ENCODE data around the gene MRPS31. TPM values are rescaled to one million over a fixed set of nuclear protein-coding genes. Genes with fewer than 3 reads are reported as not detected.

The MRPS31 gene
- total and polyA plus RNA-seq, 4 donors: 13.4 to 17.6 (median 16.0) TPM

- H3K27ac ChIP-seq (ENCODE audit: low read depth in 1 of 2, low read length in 2 of 2): no peak overlapping the region
- no peaks in the 10 kb centered on the region for H3K27me3 ChIP-seq (ENCODE audit: control insufficient read depth in 4 of 4, insufficient read depth in 4 of 4, low read length in 3 of 4)
- DNase-seq (ENCODE audit: low spot score): no peak
- peaks cover 18 to 57% (median 47%) of the 10 kb centered on the region in 4 donors for H3K36me3 ChIP-seq (ENCODE audit: control insufficient read depth in 4 of 4, insufficient read depth in 3 of 4, low read depth in 1 of 4, low read length in 3 of 4)
- peaks cover 9 to 33% (median 11%) of the 10 kb centered on the region in 4 donors for H3K4me1 ChIP-seq (ENCODE audit: control insufficient read depth in 4 of 4, insufficient read depth in 4 of 4, low read length in 3 of 4)
- WGBS: 93% methylated on average over 1 of the region's 1 CpG
- no peak overlapping the region for H3K4me3 ChIP-seq (ENCODE audit: low read depth in 1 of 3, low read length in 3 of 3)
- no peak overlapping the region for H3K9ac ChIP-seq (ENCODE audit: low read depth in 1 of 2, low read length in 2 of 2)
- H3K9me3 ChIP-seq (ENCODE audit: control insufficient read depth in 4 of 4, low read length in 3 of 4): no peaks in the 10 kb centered on the region
- TF ChIP-seq CTCF (IDR thresholded peaks at IDR 0.05; ENCODE audit: low read depth, low read length, missing input control) (no peak), ATF3 (IDR thresholded peaks at IDR 0.05) (no peak), RAD21 (IDR thresholded peaks at IDR 0.05) (no peak), FOXA2 (IDR thresholded peaks at IDR 0.05) (no peak), JUND (IDR thresholded peaks at IDR 0.05) (no peak), RXRA (IDR thresholded peaks at IDR 0.05) (no peak)
These were observed 35.3 kb upstream of the MRPS31 start for GRCh38 chr13:40806241-40806640.

GRCh38 chr13:40803316-40803715, 32.3 kb upstream of the MRPS31 start:
- no peak for TF ChIP-seq SP1 (IDR thresholded peaks at IDR 0.05)
- no peak for TF ChIP-seq NR2F2 (IDR thresholded peaks at IDR 0.05)
- no peak for TF ChIP-seq HNF4A (conservative IDR thresholded peaks at IDR 0.05)
- no peak for TF ChIP-seq ZBTB33 (IDR thresholded peaks at IDR 0.05)
- no peak for TF ChIP-seq GABPA (IDR thresholded peaks at IDR 0.05 in 1 of 2, conservative IDR thresholded peaks at IDR 0.05 in 1 of 2)
- Histone ChIP-seq H3K27me3 (ENCODE audit: control insufficient read depth in 4 of 4, insufficient read depth in 4 of 4, low read length in 3 of 4) (no peaks in the 10 kb centered on the region), H3K9me3 (ENCODE audit: control insufficient read depth in 4 of 4, low read length in 3 of 4) (no peaks in the 10 kb centered on the region), H3K9ac (ENCODE audit: low read depth in 1 of 2, low read length in 2 of 2) (no peak overlapping the region), H3K4me1 (ENCODE audit: control insufficient read depth in 4 of 4, insufficient read depth in 4 of 4, low read length in 3 of 4) (peaks cover 11 to 60% (median 25%) of the 10 kb centered on the region in 4 donors), H3K36me3 (ENCODE audit: control insufficient read depth in 4 of 4, insufficient read depth in 3 of 4, low read depth in 1 of 4, low read length in 3 of 4) (peaks cover 8 to 45% (median 31%) of the 10 kb centered on the region in 4 donors), H3K27ac (ENCODE audit: low read depth in 1 of 2, low read length in 2 of 2) (peak overlapping the region in 1 of 2 donors; percentile 98), H3K4me3 (ENCODE audit: low read depth in 1 of 3, low read length in 3 of 3) (no peak overlapping the region)
- no peak for DNase-seq (ENCODE audit: low spot score)
- WGBS: 93% methylated on average over 5 of the region's 5 CpGs

- peak overlapping the region; percentile 30 to 92 for H3K9ac ChIP-seq (ENCODE audit: low read depth in 1 of 2, low read length in 2 of 2)
- H3K4me3 ChIP-seq (ENCODE audit: low read depth in 1 of 3, low read length in 3 of 3): no peak overlapping the region
- H3K9me3 ChIP-seq (ENCODE audit: control insufficient read depth in 4 of 4, low read length in 3 of 4): no peaks in the 10 kb centered on the region
- H3K27ac ChIP-seq (ENCODE audit: low read depth in 1 of 2, low read length in 2 of 2): peak overlapping the region; percentile 92 to 98
- 34% methylated on average over 6 of the region's 6 CpGs for WGBS
- H3K27me3 ChIP-seq (ENCODE audit: control insufficient read depth in 4 of 4, insufficient read depth in 4 of 4, low read length in 3 of 4): no peaks in the 10 kb centered on the region
- peaks cover 13 to 75% (median 30%) of the 10 kb centered on the region in 4 donors for H3K4me1 ChIP-seq (ENCODE audit: control insufficient read depth in 4 of 4, insufficient read depth in 4 of 4, low read length in 3 of 4)
- peaks cover 4 to 33% (median 16%) of the 10 kb centered on the region in 4 donors for H3K36me3 ChIP-seq (ENCODE audit: control insufficient read depth in 4 of 4, insufficient read depth in 3 of 4, low read depth in 1 of 4, low read length in 3 of 4)
- no peak for DNase-seq (ENCODE audit: low spot score)
- no peak for TF ChIP-seq CTCF (IDR thresholded peaks at IDR 0.05; ENCODE audit: low read depth, low read length, missing input control)
- peak; percentile 82 for TF ChIP-seq REST (IDR thresholded peaks at IDR 0.05)
- TF ChIP-seq NR2F2 (IDR thresholded peaks at IDR 0.05): no peak
- peak; percentile 75 for TF ChIP-seq ZBTB33 (IDR thresholded peaks at IDR 0.05)
- peak in 1 of 2 donors; percentile 80 for TF ChIP-seq JUND (IDR thresholded peaks at IDR 0.05)
These were observed 30.5 kb upstream of the MRPS31 start for GRCh38 chr13:40801255-40802217.
